Keratinocyte (primary cell): ENCODE measurements around the gene NRDC. TPM values are rescaled to one million over a fixed set of nuclear protein-coding genes. Genes with fewer than 3 reads are reported as not detected.

ENCODE experiments used
- DNase-seq: peaks from one replicate; pipeline ENCODE4 v3.0.0-alpha.2; 2011; ENCODE audit warnings: low read depth, missing footprints, low spot score
- FAIRE-seq: peaks from 2 replicates; lab custom pipeline; 2011; peaks lifted over from hg19 to GRCh38; lab: Jason Lieb, UNC
- H2AFZ ChIP-seq: 2 replicates; pipeline ENCODE4 v1.6.0; 2012; ENCODE audit warnings: low read length, control low read depth, inconsistent platforms; ENCODE audit not compliant: control insufficient read depth
- H3K27ac ChIP-seq: 2 replicates; pipeline ENCODE4 v1.5.1; 2011; ENCODE audit warnings: low read length; ENCODE audit not compliant: control insufficient read depth, insufficient read depth
- H3K27me3 ChIP-seq: 3 replicates; pipeline ENCODE4 v1.6.0; 2011; ENCODE audit warnings: low read length; ENCODE audit not compliant: control insufficient read depth, insufficient read depth; ENCODE audit errors: extremely low read depth
- H3K36me3 ChIP-seq, 2 experiments: 2 replicates in 1 of 2; 3 replicates in 1 of 2; pipeline ENCODE4 v1.5.1; 2011; ENCODE audit warnings: low read length in 2 of 2, mild to moderate bottlenecking in 1 of 2; ENCODE audit not compliant: control insufficient read depth in 2 of 2, insufficient read depth in 2 of 2; ENCODE audit errors: extremely low read depth in 1 of 2
- H3K4me1 ChIP-seq: 3 replicates; pipeline ENCODE4 v1.5.1; 2011; ENCODE audit warnings: low read length; ENCODE audit not compliant: control insufficient read depth, insufficient read depth; ENCODE audit errors: extremely low read depth
- H3K4me2 ChIP-seq: 3 replicates; pipeline ENCODE4 v1.6.0; 2011; ENCODE audit warnings: low read depth, low read length; ENCODE audit not compliant: control insufficient read depth, insufficient read depth; ENCODE audit errors: extremely low read depth
- H3K4me3 ChIP-seq, 3 experiments: fragments of 200-600 bp in 1 of 3; sonication (generic) in 1 of 3; 2 replicates in 2 of 3; 3 replicates in 1 of 3; pipeline ENCODE4 v1.5.1; 2011 to 2016; ENCODE audit warnings: low read length in 3 of 3, mild to moderate bottlenecking in 3 of 3, control low read depth in 2 of 3, inconsistent platforms in 1 of 3, low read depth in 1 of 3, mixed read lengths in 1 of 3, mixed run types in 1 of 3, moderate library complexity in 1 of 3; ENCODE audit not compliant: control insufficient read depth in 2 of 3, insufficient read depth in 2 of 3; ENCODE audit errors: extremely low read depth in 1 of 3
- H3K79me2 ChIP-seq: 2 replicates; pipeline ENCODE4 v1.6.0; 2012; ENCODE audit warnings: low read length; ENCODE audit not compliant: control insufficient read depth, insufficient read depth
- H3K9ac ChIP-seq: 3 replicates; pipeline ENCODE4 v1.6.0; 2011; ENCODE audit warnings: low read length; ENCODE audit not compliant: control insufficient read depth, insufficient read depth; ENCODE audit errors: extremely low read depth
- H3K9me1 ChIP-seq: 3 replicates; pipeline ENCODE4 v1.6.0; 2011; ENCODE audit warnings: low read length; ENCODE audit not compliant: control insufficient read depth, insufficient read depth; ENCODE audit errors: extremely low read depth
- H3K9me3 ChIP-seq: 2 replicates; pipeline ENCODE4 v1.5.1; 2012; ENCODE audit warnings: low read depth, low read length; ENCODE audit not compliant: control insufficient read depth
- H4K20me1 ChIP-seq: 3 replicates; pipeline ENCODE4 v1.6.0; 2011; ENCODE audit warnings: low read length; ENCODE audit not compliant: control insufficient read depth, insufficient read depth; ENCODE audit errors: extremely low read depth
- EZH2 ChIP-seq: IDR thresholded peaks from one replicate; pipeline ENCODE4 v1.6.1; 2012; ENCODE audit warnings: inconsistent platforms, mild to moderate bottlenecking, low read length, moderate library complexity
- dilution Hi-C: fragments of 300-500 bp; cut with MboI; formaldehyde crosslinking; loops from one replicate; pipeline ENCODE4 v1.7.0; 2020; ENCODE audit warnings: low sequenced_read_pairs; ENCODE audit not compliant: extremely low pct_ligation_motif_present
- polyA plus RNA-seq, 5 experiments: library from polyadenylated mRNA; depleted of rRNA in 3 of 5; stranded (reverse) in 3 of 5; stranded (forward) in 1 of 5; unstranded in 1 of 5; fragments of >200 nt; gene quantifications; 1 replicate in 1 of 5; 2 replicates in 3 of 5; 3 replicates in 1 of 5; pipeline versions ENCODE4 v1.2.1 to v1.2.3, GENCODE V29; 2011 to 2012; ENCODE audit warnings: missing spikeins in 2 of 5, low read depth in 1 of 5, low replicate concordance in 1 of 5
- TF ChIP-seq, protein P1 (sequence below), 3 experiments: IDR thresholded peaks in 1 of 3; conservative IDR thresholded peaks in 1 of 3; optimal IDR thresholded peaks in 1 of 3; 2 replicates in 2 of 3; 3 replicates in 1 of 3; pipeline versions ENCODE3 to v1.5.1; 2011; ENCODE audit warnings: low read length in 3 of 3, mild to moderate bottlenecking in 3 of 3, moderate library complexity in 2 of 3, control low read depth in 1 of 3, inconsistent platforms in 1 of 3; ENCODE audit not compliant: insufficient read depth in 2 of 3; ENCODE audit errors: extremely low read depth in 1 of 3

The NRDC gene
- polyA plus RNA-seq, 1 donor (not counting 4 experiments of a cell fraction or from before 2014, with no cell fraction given), result 183 TPM

GRCh38 chr1:51756290-51756689 is 122.2 kb downstream of the NRDC start:
- dilution Hi-C loops, result no loop called here

DNA sequence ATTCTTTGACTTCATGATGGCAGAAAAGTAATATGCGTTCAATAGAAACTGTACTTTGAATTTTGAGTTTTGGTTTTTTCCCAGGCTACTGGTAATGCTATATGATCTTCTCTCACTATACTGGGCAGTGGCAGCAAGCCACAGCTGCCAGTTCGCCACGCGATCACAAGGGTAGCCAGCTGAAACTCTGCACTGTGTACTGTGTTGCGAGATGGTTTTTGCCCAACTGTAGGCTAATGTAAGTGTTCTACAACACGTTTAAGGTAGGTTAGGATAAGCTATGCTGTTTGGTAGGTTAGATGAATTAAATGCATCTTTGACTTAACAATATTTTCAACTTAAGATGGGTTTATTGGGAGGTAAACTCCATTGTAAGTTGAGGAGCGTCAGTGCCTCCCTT is 123.1 kb downstream of the NRDC start:
- Histone ChIP-seq H3K27ac (no peak overlapping the region), H3K4me2 (no peak overlapping the region), H3K4me3 (no peak overlapping the region), H3K9ac (no peak overlapping the region), H2AFZ (no peak overlapping the region), H3K4me1 (peaks cover 37% of the 10 kb centered on the region), H3K9me1 (no peaks in the 10 kb centered on the region), H3K36me3 (no peaks in the 10 kb centered on the region), H3K79me2 (no peaks in the 10 kb centered on the region), H3K9me3 (no peaks in the 10 kb centered on the region), H3K27me3 (no peaks in the 10 kb centered on the region), H4K20me1 (no peaks in the 10 kb centered on the region)
- no peak for DNase-seq
- dilution Hi-C loops, result no loop called here
- TF ChIP-seq EZH2, result no peak
- TF ChIP-seq, protein P1, sequence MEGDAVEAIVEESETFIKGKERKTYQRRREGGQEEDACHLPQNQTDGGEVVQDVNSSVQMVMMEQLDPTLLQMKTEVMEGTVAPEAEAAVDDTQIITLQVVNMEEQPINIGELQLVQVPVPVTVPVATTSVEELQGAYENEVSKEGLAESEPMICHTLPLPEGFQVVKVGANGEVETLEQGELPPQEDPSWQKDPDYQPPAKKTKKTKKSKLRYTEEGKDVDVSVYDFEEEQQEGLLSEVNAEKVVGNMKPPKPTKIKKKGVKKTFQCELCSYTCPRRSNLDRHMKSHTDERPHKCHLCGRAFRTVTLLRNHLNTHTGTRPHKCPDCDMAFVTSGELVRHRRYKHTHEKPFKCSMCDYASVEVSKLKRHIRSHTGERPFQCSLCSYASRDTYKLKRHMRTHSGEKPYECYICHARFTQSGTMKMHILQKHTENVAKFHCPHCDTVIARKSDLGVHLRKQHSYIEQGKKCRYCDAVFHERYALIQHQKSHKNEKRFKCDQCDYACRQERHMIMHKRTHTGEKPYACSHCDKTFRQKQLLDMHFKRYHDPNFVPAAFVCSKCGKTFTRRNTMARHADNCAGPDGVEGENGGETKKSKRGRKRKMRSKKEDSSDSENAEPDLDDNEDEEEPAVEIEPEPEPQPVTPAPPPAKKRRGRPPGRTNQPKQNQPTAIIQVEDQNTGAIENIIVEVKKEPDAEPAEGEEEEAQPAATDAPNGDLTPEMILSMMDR (optimal IDR thresholded peaks at IDR 0.05 in 1 of 3, IDR thresholded peaks at IDR 0.05 in 1 of 3, conservative IDR thresholded peaks at IDR 0.05 in 1 of 3; ENCODE audit: extremely low read depth in 1 of 3, insufficient read depth in 2 of 3, low read length in 3 of 3), result no peak
- no peak for FAIRE-seq

More at GRCh38 chr1:51756290-51756689, 122.2 kb downstream of the NRDC start:
- Histone ChIP-seq H3K9me1 (no peaks in the 10 kb centered on the region), H2AFZ (no peak overlapping the region), H3K27me3 (no peaks in the 10 kb centered on the region), H3K4me2 (peak overlapping the region; percentile 2), H3K4me1 (peaks cover 40% of the 10 kb centered on the region), H3K9ac (no peak overlapping the region), H3K4me3 (no peak overlapping the region), H4K20me1 (no peaks in the 10 kb centered on the region), H3K36me3 (no peaks in the 10 kb centered on the region), H3K9me3 (no peaks in the 10 kb centered on the region), H3K27ac (no peak overlapping the region), H3K79me2 (no peaks in the 10 kb centered on the region)
- TF ChIP-seq, protein P1 (optimal IDR thresholded peaks at IDR 0.05 in 1 of 3, IDR thresholded peaks at IDR 0.05 in 1 of 3, conservative IDR thresholded peaks at IDR 0.05 in 1 of 3; ENCODE audit: extremely low read depth in 1 of 3, insufficient read depth in 2 of 3, low read length in 3 of 3), result no peak
- TF ChIP-seq EZH2, result no peak
- no peak for DNase-seq
- no peak for FAIRE-seq
